Lower lobe of right lung (tissue), 2 donors: Measurements from ENCODE around the gene LHFPL3. TPM values are rescaled to one million over a fixed set of nuclear protein-coding genes. Genes with fewer than 3 reads are reported as not detected.

Experiments used
- ATAC-seq, 2 donors: fragments of 200-7000 bp; cut with Tn5 transposase; one replicate each; pipeline ENCODE4 v1.9.1; 2020 to 2022; ENCODE audit warnings: mild to moderate bottlenecking in 2 of 2, moderate library complexity in 2 of 2
- DNase-seq: peaks from one replicate; pipeline ENCODE4 v3.0.0-alpha.2; 2020
- H3K27ac ChIP-seq: fragments of 200-600 bp; one replicate; pipeline ENCODE4 v1.8.0; 2022
- H3K27me3 ChIP-seq: fragments of 200-600 bp; one replicate; pipeline ENCODE4 v1.8.0; 2022; ENCODE audit warnings: low read depth
- H3K36me3 ChIP-seq: fragments of 200-600 bp; one replicate; pipeline ENCODE4 v1.8.0; 2022; ENCODE audit warnings: mild to moderate bottlenecking
- H3K4me1 ChIP-seq: fragments of 200-600 bp; one replicate; pipeline ENCODE4 v1.8.0; 2022
- H3K4me3 ChIP-seq: fragments of 200-600 bp; one replicate; pipeline ENCODE4 v1.8.0; 2022; ENCODE audit warnings: mild to moderate bottlenecking
- H3K9me3 ChIP-seq: fragments of 200-600 bp; one replicate; pipeline ENCODE4 v1.8.0; 2022
- CTCF ChIP-seq: fragments of 200-600 bp; IDR thresholded peaks from one replicate; pipeline ENCODE4 v1.8.0; 2022; ENCODE audit warnings: antibody characterized with exemption, mild to moderate bottlenecking
- intact Hi-C: fragments of 100-400 bp; cut with DNase I; formaldehyde crosslinking; loops from one replicate; pipeline ENCODE4 v1.11.0; 2022
- total RNA-seq: library from RNA; stranded (reverse); fragmentation: NEBNext Ultra II Directional; extraction: Animal tissue kit (Norgen Biotek cat#: 25700); gene quantifications from one replicate; pipeline ENCODE4 v1.2.1, GENCODE V29; 2021
- donor health status: DM: no; HTN: yes; CAD: no; lungs with severe emphysema.

Gene LHFPL3
- total RNA-seq, 1 donor from 2014 or later = not detected

- DNase-seq (no peak), ATAC-seq (no peak)
- intact Hi-C loops = no loop called here
- H3K4me1 ChIP-seq = no peaks in the 10 kb centered on the region
- H3K36me3 ChIP-seq = no peaks in the 10 kb centered on the region
- no peak for TF ChIP-seq CTCF
- H3K27ac ChIP-seq = no peak overlapping the region
- H3K9me3 ChIP-seq = no peaks in the 10 kb centered on the region
- H3K4me3 ChIP-seq = no peak overlapping the region
- no peaks in the 10 kb centered on the region for H3K27me3 ChIP-seq
These were observed 205.7 kb downstream of the LHFPL3 start for GRCh38 chr7:104534149-104534548.

- ATAC-seq = no peak
- no peak overlapping the region for H3K27ac ChIP-seq
- intact Hi-C loops = no loop called here
These were observed 207.4 kb downstream of the LHFPL3 start for GRCh38 chr7:104535841-104536240.

GRCh38 chr7:104536956-104537355 is 208.6 kb downstream of the LHFPL3 start:
- Histone ChIP-seq H3K4me1 (no peaks in the 10 kb centered on the region), H3K27ac (no peak overlapping the region), H3K36me3 (no peaks in the 10 kb centered on the region), H3K27me3 (no peaks in the 10 kb centered on the region), H3K9me3 (no peaks in the 10 kb centered on the region), H3K4me3 (no peak overlapping the region)
- intact Hi-C loops = no loop called here
- no peak for TF ChIP-seq CTCF
- ATAC-seq (no peak), DNase-seq (no peak)

More at GRCh38 chr7:104535841-104536240, 207.4 kb downstream of the LHFPL3 start:
- H3K27me3 ChIP-seq = no peaks in the 10 kb centered on the region
- H3K4me3 ChIP-seq = no peak overlapping the region
- H3K9me3 ChIP-seq = no peaks in the 10 kb centered on the region
- TF ChIP-seq CTCF = no peak
- no peak for DNase-seq
- H3K36me3 ChIP-seq = no peaks in the 10 kb centered on the region
- no peaks in the 10 kb centered on the region for H3K4me1 ChIP-seq

GRCh38 chr7:104538152-104538551 is 209.7 kb downstream of the LHFPL3 start:
- no peak for TF ChIP-seq CTCF
- Histone ChIP-seq H3K4me3 (no peak overlapping the region), H3K4me1 (no peaks in the 10 kb centered on the region), H3K9me3 (no peaks in the 10 kb centered on the region), H3K36me3 (no peaks in the 10 kb centered on the region), H3K27me3 (no peaks in the 10 kb centered on the region), H3K27ac (no peak overlapping the region)
- DNase-seq (no peak), ATAC-seq (no peak)
- intact Hi-C loops = no loop called here

- no peaks in the 10 kb centered on the region for H3K27me3 ChIP-seq
- intact Hi-C loops = no loop called here
- H3K36me3 ChIP-seq = no peaks in the 10 kb centered on the region
- DNase-seq = no peak
- no peak for TF ChIP-seq CTCF
- no peaks in the 10 kb centered on the region for H3K9me3 ChIP-seq
- no peak overlapping the region for H3K4me3 ChIP-seq
- no peak overlapping the region for H3K27ac ChIP-seq
- H3K4me1 ChIP-seq = no peaks in the 10 kb centered on the region
- no peak for ATAC-seq
These were observed 213.5 kb downstream of the LHFPL3 start for GRCh38 chr7:104541897-104542296.

GRCh38 chr7:104548861-104549260 is 220.5 kb downstream of the LHFPL3 start:
- no peaks in the 10 kb centered on the region for H3K4me1 ChIP-seq
- ATAC-seq = no peak
- intact Hi-C loops = no loop called here
- no peaks in the 10 kb centered on the region for H3K9me3 ChIP-seq
- H3K27ac ChIP-seq = no peak overlapping the region
- H3K4me3 ChIP-seq = no peak overlapping the region
- no peaks in the 10 kb centered on the region for H3K27me3 ChIP-seq
- no peak for TF ChIP-seq CTCF
- H3K36me3 ChIP-seq = no peaks in the 10 kb centered on the region
- no peak for DNase-seq
